H1 (cell line): Measurements from ENCODE around the gene GADD45GIP1. TPM values are rescaled to one million over a fixed set of nuclear protein-coding genes. Genes with fewer than 3 reads are reported as not detected.

Source experiments
- CHD7 ChIP-seq: fragments of 300-600 bp; sonication (generic); IDR thresholded peaks from 2 replicates; pipeline ENCODE4 v1.7.1; 2012; ENCODE audit warnings: low read length, moderate library complexity, mild to moderate bottlenecking, inconsistent platforms; ENCODE audit not compliant: insufficient replicate concordance
- MAX ChIP-seq: IDR thresholded peaks from 2 replicates; pipeline ENCODE4 v1.6.1; 2012; ENCODE audit warnings: inconsistent platforms
- RBBP5 ChIP-seq: IDR thresholded peaks from 2 replicates; pipeline ENCODE4 v1.7.1; 2012; ENCODE audit warnings: low read depth, mild to moderate bottlenecking, inconsistent platforms, low read length, moderate library complexity, borderline replicate concordance
- RNF2 ChIP-seq: fragments of 200-900, 300-1000 bp; sonication (generic); IDR thresholded peaks from 2 replicates; pipeline ENCODE4 v1.7.1; 2016; ENCODE audit warnings: borderline replicate concordance, low read depth, mild to moderate bottlenecking, antibody characterized with exemption, low read length; ENCODE audit not compliant: poor library complexity, severe bottlenecking; ENCODE audit errors: missing control alignments
- SP1 ChIP-seq: IDR thresholded peaks from 2 replicates; pipeline ENCODE4 v1.6.1; 2011; ENCODE audit warnings: low read depth, low read length
- SP4 ChIP-seq: IDR thresholded peaks from 2 replicates; pipeline ENCODE4 v1.6.1; 2012; ENCODE audit warnings: low read length, inconsistent platforms
- polyA plus RNA-seq, 7 experiments: library from polyadenylated mRNA; depleted of rRNA in 3 of 7; stranded (reverse) in 5 of 7; unstranded in 2 of 7; fragments of >200 nt in 5 of 7; fragments of 200-250 nt in 2 of 7; gene quantifications; 1 replicate in 5 of 7; 2 replicates in 1 of 7; 4 replicates in 1 of 7; pipeline versions ENCODE4 v1.2.1 to v1.2.3, GENCODE V29; 2011 to 2013; ENCODE audit warnings: missing spikeins in 2 of 7, mixed read lengths in 2 of 7
- total RNA-seq: library from RNA; stranded (reverse); fragmentation: NEBNext Ultra II Directional; extraction: Animal tissue kit (Norgen Biotek cat#: 25700); gene quantifications from 2 replicates; pipeline ENCODE4 v1.2.1, GENCODE V29; 2021

Gene GADD45GIP1
- total and polyA plus RNA-seq, 2 of the 8 experiments (the other 6 are each of a cell fraction or from before 2014, with no cell fraction given), result 42.2 to 42.6 TPM

GRCh38 chr19:12965812-12966135 is 8.8 kb upstream of the GADD45GIP1 start (continued):
- TF ChIP-seq CHD7 (no peak), SP1 (no peak), RBBP5 (no peak), MAX (no peak), RNF2 (no peak), SP4 (no peak)
